GM12878 (cell line): ENCODE data around the gene DDX56. TPM values are rescaled to one million over a fixed set of nuclear protein-coding genes. Genes with fewer than 3 reads are reported as not detected.

Experiments used
- CHD2 ChIP-seq: IDR thresholded peaks from 2 replicates; pipeline ENCODE4 v1.6.1; 2011; ENCODE audit warnings: low read depth, low read length, improper control_type of control experiment, borderline replicate concordance
- FOS ChIP-seq: IDR thresholded peaks from 3 replicates; pipeline ENCODE4 v1.6.1; 2011; ENCODE audit warnings: borderline replicate concordance; ENCODE audit not compliant: insufficient read length; ENCODE audit errors: extremely low read depth
- LARP7 ChIP-seq: fragments of 450-650 bp; IDR thresholded peaks from 2 replicates; pipeline ENCODE4 v1.6.1; 2017; ENCODE audit warnings: mild to moderate bottlenecking
- MTA2 ChIP-seq: fragments of 450-650 bp; IDR thresholded peaks from 2 replicates; pipeline ENCODE4 v1.6.1; 2016; ENCODE audit warnings: low read depth, mild to moderate bottlenecking, moderate library complexity
- NR2C1 ChIP-seq: fragments of 450-650 bp; IDR thresholded peaks from 2 replicates; pipeline ENCODE4 v1.6.1; 2017; ENCODE audit warnings: antibody characterized with exemption, mild to moderate bottlenecking, moderate library complexity
- SMAD5 ChIP-seq: IDR thresholded peaks from 2 replicates; pipeline ENCODE4 v1.6.1; 2016; ENCODE audit warnings: antibody characterized with exemption, low read depth
- SREBF2 ChIP-seq: IDR thresholded peaks from 2 replicates; pipeline ENCODE4 v1.6.1; 2012; ENCODE audit warnings: mild to moderate bottlenecking, low read length
- SRF ChIP-seq, 2 experiments: IDR thresholded peaks; 2 replicates each; pipeline ENCODE4 v1.6.1; 2011; ENCODE audit warnings: low read depth in 2 of 2, low read length in 2 of 2, mild to moderate bottlenecking in 1 of 2, moderate library complexity in 1 of 2
- STAT1 ChIP-seq: fragments of 450-650 bp; conservative IDR thresholded peaks from 2 replicates; pipeline ENCODE4 v1.6.1; 2014; ENCODE audit warnings: antibody characterized with exemption, mild to moderate bottlenecking
- SUZ12 ChIP-seq: fragments of 200-600 bp; sonication (generic); IDR thresholded peaks from one replicate; pipeline ENCODE4 v1.6.1; 2018; ENCODE audit warnings: antibody characterized with exemption, mild to moderate bottlenecking; ENCODE audit not compliant: unreplicated experiment
- TAF1 ChIP-seq: IDR thresholded peaks from 2 replicates; pipeline ENCODE4 v1.6.1; 2011; ENCODE audit warnings: mild to moderate bottlenecking, low read depth, low read length, borderline replicate concordance
- TARDBP ChIP-seq: IDR thresholded peaks from 2 replicates; pipeline ENCODE4 v1.6.1; 2016; ENCODE audit warnings: borderline replicate concordance
- ZBED1 ChIP-seq: IDR thresholded peaks from 2 replicates; pipeline ENCODE4 v1.6.1; 2016; ENCODE audit warnings: borderline replicate concordance
- polyA plus RNA-seq, 11 experiments: library from polyadenylated mRNA; depleted of rRNA in 4 of 11; unstranded in 6 of 11; stranded (reverse) in 5 of 11; fragments of >200 nt; fragmentation: Nextera tagmentation in 4 of 11; fragmentation: Illumina TruSeq in 1 of 11; extraction: Ambion mirVana in 4 of 11; extraction: Trizol in 1 of 11; gene quantifications; 1 replicate in 1 of 11; 2 replicates in 10 of 11; pipeline versions ENCODE4 v1.2.1 to v1.2.3, GENCODE V29; 2011 to 2016; ENCODE audit warnings: inconsistent platforms in 2 of 11, missing spikeins in 2 of 11, low read depth in 1 of 11
- total RNA-seq, 4 experiments: library from RNA; depleted of rRNA in 3 of 4; stranded (reverse); fragments of >200 nt in 3 of 4; fragmentation: Illumina TruSeq in 1 of 4; extraction: Trizol in 1 of 4; gene quantifications; 2 replicates each; pipeline versions ENCODE4 v1.2.1 to v1.2.3, GENCODE V29; 2013 to 2021
- TF ChIP-seq, protein P1 (sequence below): IDR thresholded peaks from 2 replicates; pipeline ENCODE4 v1.6.1; 2012; ENCODE audit warnings: mild to moderate bottlenecking, low read depth, low read length
- TF ChIP-seq, protein P2 (sequence below): IDR thresholded peaks from 2 replicates; pipeline ENCODE4 v1.6.1; 2011; ENCODE audit warnings: borderline replicate concordance, low read depth, mild to moderate bottlenecking, moderate library complexity, mixed read lengths, low read length; ENCODE audit not compliant: insufficient read depth; ENCODE audit errors: extremely low read length
- TF ChIP-seq, protein P3 (sequence below): fragments of 450-650 bp; IDR thresholded peaks from 2 replicates; pipeline ENCODE4 v1.6.1; 2017; ENCODE audit warnings: mild to moderate bottlenecking, low read depth, inconsistent platforms; ENCODE audit not compliant: poor library complexity, severe bottlenecking

The DDX56 gene
- total and polyA plus RNA-seq, 10 of the 15 experiments (the other 5 are each of a cell fraction or from before 2014, with no cell fraction given): 19.8 to 136 (median 81.3) TPM

DNA sequence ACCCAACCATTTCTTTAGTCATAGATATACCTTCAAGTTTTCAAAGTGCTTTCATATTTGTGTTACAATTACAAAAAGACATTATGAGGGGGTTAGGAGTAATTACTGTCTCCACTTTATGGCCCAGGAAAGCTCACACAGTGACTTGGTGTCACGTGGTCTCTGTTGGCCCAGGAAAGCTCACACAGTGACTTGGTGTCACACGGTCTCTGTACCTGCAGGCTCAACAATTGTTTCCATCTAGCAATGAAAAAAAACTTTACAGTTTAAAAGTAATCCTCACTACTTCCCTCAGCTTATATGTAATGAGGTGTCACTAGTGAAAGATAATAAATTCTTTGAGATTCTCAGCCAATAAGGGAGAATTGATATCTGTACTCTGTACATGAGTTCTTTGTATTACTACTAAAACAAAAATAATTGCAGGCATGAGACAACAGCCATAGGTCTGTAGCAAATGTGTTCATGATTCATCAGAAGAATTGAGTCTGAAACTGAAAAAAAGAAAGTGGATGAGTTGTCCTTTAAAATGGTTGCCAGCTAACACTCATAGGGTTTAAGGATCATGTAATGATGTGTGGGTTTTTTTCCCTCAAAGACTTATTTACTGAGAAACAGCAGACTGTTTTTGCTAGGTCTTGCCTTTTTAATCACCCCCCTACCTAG is 43.6 kb upstream of the DDX56 start (continued):
- TF ChIP-seq, protein P1, sequence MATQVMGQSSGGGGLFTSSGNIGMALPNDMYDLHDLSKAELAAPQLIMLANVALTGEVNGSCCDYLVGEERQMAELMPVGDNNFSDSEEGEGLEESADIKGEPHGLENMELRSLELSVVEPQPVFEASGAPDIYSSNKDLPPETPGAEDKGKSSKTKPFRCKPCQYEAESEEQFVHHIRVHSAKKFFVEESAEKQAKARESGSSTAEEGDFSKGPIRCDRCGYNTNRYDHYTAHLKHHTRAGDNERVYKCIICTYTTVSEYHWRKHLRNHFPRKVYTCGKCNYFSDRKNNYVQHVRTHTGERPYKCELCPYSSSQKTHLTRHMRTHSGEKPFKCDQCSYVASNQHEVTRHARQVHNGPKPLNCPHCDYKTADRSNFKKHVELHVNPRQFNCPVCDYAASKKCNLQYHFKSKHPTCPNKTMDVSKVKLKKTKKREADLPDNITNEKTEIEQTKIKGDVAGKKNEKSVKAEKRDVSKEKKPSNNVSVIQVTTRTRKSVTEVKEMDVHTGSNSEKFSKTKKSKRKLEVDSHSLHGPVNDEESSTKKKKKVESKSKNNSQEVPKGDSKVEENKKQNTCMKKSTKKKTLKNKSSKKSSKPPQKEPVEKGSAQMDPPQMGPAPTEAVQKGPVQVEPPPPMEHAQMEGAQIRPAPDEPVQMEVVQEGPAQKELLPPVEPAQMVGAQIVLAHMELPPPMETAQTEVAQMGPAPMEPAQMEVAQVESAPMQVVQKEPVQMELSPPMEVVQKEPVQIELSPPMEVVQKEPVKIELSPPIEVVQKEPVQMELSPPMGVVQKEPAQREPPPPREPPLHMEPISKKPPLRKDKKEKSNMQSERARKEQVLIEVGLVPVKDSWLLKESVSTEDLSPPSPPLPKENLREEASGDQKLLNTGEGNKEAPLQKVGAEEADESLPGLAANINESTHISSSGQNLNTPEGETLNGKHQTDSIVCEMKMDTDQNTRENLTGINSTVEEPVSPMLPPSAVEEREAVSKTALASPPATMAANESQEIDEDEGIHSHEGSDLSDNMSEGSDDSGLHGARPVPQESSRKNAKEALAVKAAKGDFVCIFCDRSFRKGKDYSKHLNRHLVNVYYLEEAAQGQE: no peak
- TF ChIP-seq SRF (IDR thresholded peaks at IDR 0.05; ENCODE audit: low read depth in 2 of 2, low read length in 2 of 2): no peak
- TF ChIP-seq TARDBP: no peak
- no peak for TF ChIP-seq STAT1
- TF ChIP-seq, protein P2, sequence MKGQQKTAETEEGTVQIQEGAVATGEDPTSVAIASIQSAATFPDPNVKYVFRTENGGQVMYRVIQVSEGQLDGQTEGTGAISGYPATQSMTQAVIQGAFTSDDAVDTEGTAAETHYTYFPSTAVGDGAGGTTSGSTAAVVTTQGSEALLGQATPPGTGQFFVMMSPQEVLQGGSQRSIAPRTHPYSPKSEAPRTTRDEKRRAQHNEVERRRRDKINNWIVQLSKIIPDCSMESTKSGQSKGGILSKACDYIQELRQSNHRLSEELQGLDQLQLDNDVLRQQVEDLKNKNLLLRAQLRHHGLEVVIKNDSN: peak; percentile 54
- TF ChIP-seq SUZ12: no peak
- TF ChIP-seq, protein P3, sequence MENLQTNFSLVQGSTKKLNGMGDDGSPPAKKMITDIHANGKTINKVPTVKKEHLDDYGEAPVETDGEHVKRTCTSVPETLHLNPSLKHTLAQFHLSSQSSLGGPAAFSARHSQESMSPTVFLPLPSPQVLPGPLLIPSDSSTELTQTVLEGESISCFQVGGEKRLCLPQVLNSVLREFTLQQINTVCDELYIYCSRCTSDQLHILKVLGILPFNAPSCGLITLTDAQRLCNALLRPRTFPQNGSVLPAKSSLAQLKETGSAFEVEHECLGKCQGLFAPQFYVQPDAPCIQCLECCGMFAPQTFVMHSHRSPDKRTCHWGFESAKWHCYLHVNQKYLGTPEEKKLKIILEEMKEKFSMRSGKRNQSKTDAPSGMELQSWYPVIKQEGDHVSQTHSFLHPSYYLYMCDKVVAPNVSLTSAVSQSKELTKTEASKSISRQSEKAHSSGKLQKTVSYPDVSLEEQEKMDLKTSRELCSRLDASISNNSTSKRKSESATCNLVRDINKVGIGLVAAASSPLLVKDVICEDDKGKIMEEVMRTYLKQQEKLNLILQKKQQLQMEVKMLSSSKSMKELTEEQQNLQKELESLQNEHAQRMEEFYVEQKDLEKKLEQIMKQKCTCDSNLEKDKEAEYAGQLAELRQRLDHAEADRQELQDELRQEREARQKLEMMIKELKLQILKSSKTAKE: no peak
- TF ChIP-seq FOS: no peak
- no peak for TF ChIP-seq TAF1
- no peak for TF ChIP-seq SMAD5
- no peak for TF ChIP-seq LARP7
- peak; percentile 17; the same call in 1 of the 2 replicates for TF ChIP-seq MTA2
- no peak for TF ChIP-seq CHD2
- no peak for TF ChIP-seq ZBED1
- TF ChIP-seq SREBF2: no peak
- TF ChIP-seq NR2C1: no peak
